IMR-90 (cell line): ENCODE measurements around the gene XCR1. TPM values are rescaled to one million over a fixed set of nuclear protein-coding genes. Genes with fewer than 3 reads are reported as not detected.

Experiments used
- ATAC-seq: fragments of 200-7000 bp; cut with Tn5 transposase; 2 replicates; pipeline ENCODE4 v1.9.1; 2020; ENCODE audit warnings: low read depth, mild to moderate bottlenecking, moderate library complexity
- BruUV-seq: library from RNA; stranded (reverse); fragments of 400-500 nt; replicated peaks from 2 replicates; lab custom pipeline; 2021; lab: Mats Ljungman, UMichigan
- CTCF ChIA-PET: fragments of 300-600 bp; formaldehyde crosslinking; extraction: SDS; loops from one replicate; lab custom pipeline; 2021; ENCODE audit warnings: antibody characterized with exemption; lab: Yijun Ruan, JAX
- POLR2A ChIA-PET: fragments of 300-600 bp; sonication (Branson Sonifier 250); formaldehyde crosslinking; loops from one replicate; lab custom pipeline; 2022; ENCODE audit warnings: antibody characterized with exemption; ENCODE audit not compliant: unreplicated experiment; lab: Charles Lee
- DNase-seq: peaks from one replicate; pipeline ENCODE4 v3.0.0; 2013
- H2AFZ ChIP-seq: replicated peaks from 2 replicates; pipeline ENCODE3; 2013; ENCODE audit warnings: low read length, mild to moderate bottlenecking; ENCODE audit not compliant: poor library complexity
- H2AK5ac ChIP-seq: 2 replicates; pipeline ENCODE4 v1.6.1; 2013; ENCODE audit warnings: low read depth, low read length, inconsistent platforms
- H2AK9ac ChIP-seq: replicated peaks from 2 replicates; pipeline ENCODE3; 2013; ENCODE audit warnings: mild to moderate bottlenecking, low read depth, low read length, moderate library complexity; ENCODE audit not compliant: poor library complexity
- H2BK120ac ChIP-seq: 2 replicates; pipeline ENCODE4 v1.6.1; 2013; ENCODE audit warnings: low read depth, low read length, inconsistent platforms
- H2BK15ac ChIP-seq: 3 replicates; pipeline ENCODE4 v1.6.1; 2013; ENCODE audit warnings: low read depth, low read length, inconsistent platforms
- H2BK20ac ChIP-seq: 2 replicates; pipeline ENCODE4 v1.6.1; 2013; ENCODE audit warnings: low read depth, mild to moderate bottlenecking, inconsistent platforms, low read length, moderate library complexity
- H2BK5ac ChIP-seq: 2 replicates; pipeline ENCODE4 v1.6.1; 2013; ENCODE audit warnings: mild to moderate bottlenecking, low read depth, low read length, inconsistent platforms; ENCODE audit not compliant: poor library complexity, severe bottlenecking
- H3K14ac ChIP-seq: replicated peaks from 2 replicates; pipeline ENCODE4 v1.6.1; 2013; ENCODE audit warnings: low read depth, low read length, inconsistent platforms
- H3K18ac ChIP-seq: 2 replicates; pipeline ENCODE4 v1.6.1; 2013; ENCODE audit warnings: low read depth, low read length, control low read depth
- H3K23ac ChIP-seq: 2 replicates; pipeline ENCODE4 v1.6.1; 2013; ENCODE audit warnings: low read depth, low read length, inconsistent platforms
- H3K27ac ChIP-seq: 2 replicates; pipeline ENCODE4 v1.5.1; 2013; ENCODE audit warnings: mild to moderate bottlenecking, control low read depth, low read length; ENCODE audit not compliant: insufficient read depth
- H3K27me3 ChIP-seq: 2 replicates; pipeline ENCODE4 v1.6.1; 2013; ENCODE audit warnings: low read length; ENCODE audit not compliant: control insufficient read depth, insufficient read depth
- H3K36me3 ChIP-seq: 2 replicates; pipeline ENCODE4 v1.6.1; 2013; ENCODE audit warnings: low read length, mixed read lengths; ENCODE audit not compliant: control insufficient read depth, insufficient read depth
- H3K4ac ChIP-seq: 2 replicates; pipeline ENCODE4 v1.6.1; 2013; ENCODE audit warnings: low read depth, low read length, inconsistent platforms
- H3K4me1 ChIP-seq: 2 replicates; pipeline ENCODE4 v1.6.1; 2013; ENCODE audit warnings: low read length, mixed read lengths; ENCODE audit not compliant: control insufficient read depth, insufficient read depth
- H3K4me2 ChIP-seq: 2 replicates; pipeline ENCODE4 v1.6.1; 2013; ENCODE audit warnings: low read depth, mild to moderate bottlenecking, control low read depth, low read length, moderate library complexity
- H3K4me3 ChIP-seq: 2 replicates; pipeline ENCODE4 v1.5.1; 2013; ENCODE audit warnings: low read depth, mild to moderate bottlenecking, control low read depth, low read length, moderate library complexity; ENCODE audit not compliant: insufficient read depth
- H3K56ac ChIP-seq: 2 replicates; pipeline ENCODE4 v1.6.1; 2013; ENCODE audit warnings: low read length, inconsistent platforms; ENCODE audit not compliant: insufficient read depth; ENCODE audit errors: extremely low read depth
- H3K79me1 ChIP-seq, 2 experiments: 2 replicates each; pipeline ENCODE4 v1.6.1; 2013; ENCODE audit warnings: low read length in 2 of 2, inconsistent platforms in 1 of 2, low read depth in 1 of 2
- H3K9ac ChIP-seq: 2 replicates; pipeline ENCODE4 v1.6.1; 2013; ENCODE audit warnings: low read depth, low read length, control low read depth
- H3K9me1 ChIP-seq: 2 replicates; pipeline ENCODE4 v1.6.1; 2013; ENCODE audit warnings: low read length, inconsistent platforms; ENCODE audit not compliant: insufficient read depth
- H3K9me3 ChIP-seq: 2 replicates; pipeline ENCODE4 v1.6.1; 2013; ENCODE audit warnings: low read length; ENCODE audit not compliant: control insufficient read depth, insufficient read depth
- H4K20me1 ChIP-seq: 2 replicates; pipeline ENCODE4 v1.6.1; 2013; ENCODE audit warnings: low read length, inconsistent platforms; ENCODE audit not compliant: insufficient read depth
- H4K5ac ChIP-seq: 2 replicates; pipeline ENCODE4 v1.6.1; 2013; ENCODE audit warnings: mild to moderate bottlenecking, low read depth, low read length, control low read depth
- H4K8ac ChIP-seq, 2 experiments: 2 replicates each; pipeline ENCODE4 v1.6.1; 2013; ENCODE audit warnings: low read depth in 2 of 2, low read length in 2 of 2, control low read depth in 1 of 2, inconsistent platforms in 1 of 2
- H4K91ac ChIP-seq: 2 replicates; pipeline ENCODE4 v1.6.1; 2013; ENCODE audit warnings: low read depth, low read length, inconsistent platforms; ENCODE audit not compliant: insufficient read depth
- CHD1 ChIP-seq: IDR thresholded peaks from 2 replicates; pipeline ENCODE4 v1.6.1; 2012; ENCODE audit warnings: low read depth, low read length, improper control_type of control experiment
- MAZ ChIP-seq: IDR thresholded peaks from 2 replicates; pipeline ENCODE4 v1.6.1; 2012; ENCODE audit warnings: low read depth, mild to moderate bottlenecking, low read length, improper control_type of control experiment, moderate library complexity, borderline replicate concordance
- MXI1 ChIP-seq: IDR thresholded peaks from 2 replicates; pipeline ENCODE4 v1.6.1; 2012; ENCODE audit warnings: low read depth, mild to moderate bottlenecking, low read length, moderate library complexity, borderline replicate concordance
- NFE2L2 ChIP-seq: fragments of 150-350 bp; IDR thresholded peaks from 2 replicates; pipeline ENCODE4 v1.6.1; 2016; ENCODE audit warnings: low read depth, mild to moderate bottlenecking, low read length
- POLR2A ChIP-seq: IDR thresholded peaks from 2 replicates; pipeline ENCODE4 v1.6.1; 2012; ENCODE audit warnings: mild to moderate bottlenecking, low read depth, low read length
- RAD21 ChIP-seq: IDR thresholded peaks from 2 replicates; pipeline ENCODE4 v1.6.1; 2012; ENCODE audit warnings: low read length, improper control_type of control experiment
- RFX5 ChIP-seq: IDR thresholded peaks from 2 replicates; pipeline ENCODE4 v1.8.0; 2012; ENCODE audit warnings: low read depth, mild to moderate bottlenecking, low read length, moderate library complexity
- WGBS, 2 experiments: methylation state at CpG; one replicate each; pipeline versions ENCODE4 v1.1.5 to v1.1.7; 2013; ENCODE audit warnings: missing lambda C conversion rate in 2 of 2; ENCODE audit not compliant: insufficient read length in 1 of 2; ENCODE audit errors: extremely low coverage in 2 of 2; 5-methylcytosine and 5-hydroxymethylcytosine counted together
- dilution Hi-C: fragments of 300-500 bp; cut with HindIII; formaldehyde crosslinking; loops from one replicate; pipeline ENCODE4 v1.14.3; 2018; ENCODE audit warnings: low sequenced_read_pairs; ENCODE audit not compliant: unreplicated experiment
- in situ Hi-C: fragments of 300-500 bp; cut with MboI; formaldehyde crosslinking; loops from 3 replicates; pipeline ENCODE4 v1.14.3; 2019; ENCODE audit warnings: low sequenced_read_pairs, inconsistent platforms, mixed read lengths
- intact Hi-C: fragments of 100-400 bp; cut with micrococcal nuclease; formaldehyde crosslinking; loops from 2 replicates; pipeline ENCODE4 v1.10.0; 2022
- polyA plus RNA-seq, 3 experiments: library from polyadenylated mRNA; depleted of rRNA; stranded (reverse); fragments of >200 nt; gene quantifications; 2 replicates each; pipeline ENCODE4 v1.2.3, GENCODE V29; 2012; ENCODE audit warnings: low replicate concordance in 1 of 3
- total RNA-seq: library from RNA; depleted of rRNA; stranded (reverse); fragments of >200 nt; gene quantifications from 2 replicates; pipeline ENCODE4 v1.2.3, GENCODE V29; 2012
- TF ChIP-seq, protein P1 (sequence below): conservative IDR thresholded peaks from 2 replicates; pipeline ENCODE4 v1.5.1; 2012; ENCODE audit warnings: mild to moderate bottlenecking, low read depth, low read length, improper control_type of control experiment
- TF ChIP-seq, protein P2 (sequence below): fragments of 150-350 bp; IDR thresholded peaks from 2 replicates; pipeline ENCODE4 v1.6.1; 2017; ENCODE audit warnings: mild to moderate bottlenecking, antibody characterized with exemption, low read length, low read depth

XCR1 gene
- total and polyA plus RNA-seq, 2 of the 4 experiments (the other 2 are of a cell fraction), result not detected

DNA sequence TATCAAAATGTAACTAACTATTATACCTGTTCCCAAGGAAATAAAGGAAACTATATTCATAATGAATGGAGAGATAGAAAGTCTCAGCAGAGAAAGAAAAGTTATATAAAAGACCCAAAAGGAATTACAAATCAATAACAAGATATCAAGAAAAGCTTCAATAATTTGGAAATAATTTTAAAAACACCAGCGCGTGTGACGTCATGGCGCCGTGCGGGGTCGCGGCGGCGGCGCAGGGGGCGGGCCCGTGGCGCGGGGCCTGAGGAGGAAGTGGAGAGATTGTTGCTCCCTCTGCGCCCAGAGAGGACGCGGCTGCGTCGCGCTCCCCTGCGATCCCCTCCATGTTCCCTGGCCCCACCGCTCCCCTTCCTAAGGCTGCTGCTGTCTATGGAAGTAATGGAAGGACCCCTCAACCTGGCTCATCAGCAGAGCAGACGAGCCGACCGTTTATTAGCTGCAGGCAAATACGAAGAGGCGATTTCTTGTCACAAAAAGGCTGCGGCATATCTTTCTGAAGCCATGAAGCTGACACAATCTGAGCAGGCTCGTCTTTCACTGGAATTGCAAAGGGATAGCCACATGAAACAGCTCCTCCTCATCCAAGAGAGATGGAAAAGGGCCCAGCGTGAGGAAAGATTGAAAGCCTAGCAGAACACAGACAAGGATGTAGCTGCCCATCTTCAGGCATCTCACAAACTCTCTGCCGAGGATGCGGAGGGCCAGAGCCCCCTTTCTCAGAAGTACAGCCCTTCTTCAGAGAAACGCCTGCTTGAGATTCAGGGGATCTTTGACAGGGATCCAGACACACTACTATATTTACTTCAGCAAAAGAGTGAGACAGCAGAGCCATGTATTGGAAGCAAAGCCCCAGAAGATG, 4.1 kb downstream of the XCR1 start:
- CTCF ChIA-PET, result interaction anchor here (1.1 kb wide), 1 partner anchor 56 kb away, joined by 3 read pairs; no protein-coding TSS in a partner anchor
- no CpG with 5 or more reads among the region's 34 CpGs for WGBS, 2 experiments
- Histone ChIP-seq H2AK9ac (no peak overlapping the region), H3K9me1 (no peaks in the 10 kb centered on the region; the same call in 1 of the 2 replicates), H3K23ac (no peak overlapping the region), H3K18ac (no peak overlapping the region), H3K9me3 (peaks cover 7% of the 10 kb centered on the region), H3K4me2 (no peak overlapping the region), H2BK20ac (no peak overlapping the region), H2BK5ac (no peak overlapping the region), H3K36me3 (no peaks in the 10 kb centered on the region), H4K8ac (no peak overlapping the region), H2BK15ac (no peak overlapping the region), H2AK5ac (no peak overlapping the region), H2BK120ac (no peak overlapping the region), H3K27ac (no peak overlapping the region), H4K20me1 (no peaks in the 10 kb centered on the region), H3K9ac (no peak overlapping the region), H3K56ac (no peak overlapping the region), H3K4ac (no peak overlapping the region), H3K27me3 (peaks cover 9% of the 10 kb centered on the region), H3K14ac (no peak overlapping the region), H2AFZ (no peak overlapping the region), H4K91ac (no peak overlapping the region), H4K5ac (no peak overlapping the region), H3K4me1 (no peaks in the 10 kb centered on the region), H3K4me3 (no peak overlapping the region), H3K79me1 (no peaks in the 10 kb centered on the region)
- DNase-seq (no peak), ATAC-seq (no peak)
- POLR2A ChIA-PET, result no interaction called here
- dilution Hi-C loops (no loop called here), intact Hi-C loops (no loop called here), in situ Hi-C loops (no loop called here)
- BruUV-seq, result no TSS peak
- no peak for TF ChIP-seq NFE2L2
- TF ChIP-seq MAZ, result no peak
- TF ChIP-seq RAD21, result no peak
- TF ChIP-seq POLR2A, result no peak
- TF ChIP-seq, protein P1, sequence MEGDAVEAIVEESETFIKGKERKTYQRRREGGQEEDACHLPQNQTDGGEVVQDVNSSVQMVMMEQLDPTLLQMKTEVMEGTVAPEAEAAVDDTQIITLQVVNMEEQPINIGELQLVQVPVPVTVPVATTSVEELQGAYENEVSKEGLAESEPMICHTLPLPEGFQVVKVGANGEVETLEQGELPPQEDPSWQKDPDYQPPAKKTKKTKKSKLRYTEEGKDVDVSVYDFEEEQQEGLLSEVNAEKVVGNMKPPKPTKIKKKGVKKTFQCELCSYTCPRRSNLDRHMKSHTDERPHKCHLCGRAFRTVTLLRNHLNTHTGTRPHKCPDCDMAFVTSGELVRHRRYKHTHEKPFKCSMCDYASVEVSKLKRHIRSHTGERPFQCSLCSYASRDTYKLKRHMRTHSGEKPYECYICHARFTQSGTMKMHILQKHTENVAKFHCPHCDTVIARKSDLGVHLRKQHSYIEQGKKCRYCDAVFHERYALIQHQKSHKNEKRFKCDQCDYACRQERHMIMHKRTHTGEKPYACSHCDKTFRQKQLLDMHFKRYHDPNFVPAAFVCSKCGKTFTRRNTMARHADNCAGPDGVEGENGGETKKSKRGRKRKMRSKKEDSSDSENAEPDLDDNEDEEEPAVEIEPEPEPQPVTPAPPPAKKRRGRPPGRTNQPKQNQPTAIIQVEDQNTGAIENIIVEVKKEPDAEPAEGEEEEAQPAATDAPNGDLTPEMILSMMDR, result no peak
- TF ChIP-seq MXI1, result no peak
- no peak for TF ChIP-seq RFX5
- TF ChIP-seq CHD1, result no peak
- TF ChIP-seq, protein P2, sequence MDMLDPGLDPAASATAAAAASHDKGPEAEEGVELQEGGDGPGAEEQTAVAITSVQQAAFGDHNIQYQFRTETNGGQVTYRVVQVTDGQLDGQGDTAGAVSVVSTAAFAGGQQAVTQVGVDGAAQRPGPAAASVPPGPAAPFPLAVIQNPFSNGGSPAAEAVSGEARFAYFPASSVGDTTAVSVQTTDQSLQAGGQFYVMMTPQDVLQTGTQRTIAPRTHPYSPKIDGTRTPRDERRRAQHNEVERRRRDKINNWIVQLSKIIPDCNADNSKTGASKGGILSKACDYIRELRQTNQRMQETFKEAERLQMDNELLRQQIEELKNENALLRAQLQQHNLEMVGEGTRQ, result no peak
